HepG2 (cell line): ENCODE data around the gene KCNQ1OT1. TPM values are rescaled to one million over a fixed set of nuclear protein-coding genes. Genes with fewer than 3 reads are reported as not detected.

Experiments used
- CSRNP1 ChIP-seq: sonication (generic); formaldehyde crosslinking; IDR thresholded peaks from 2 replicates; pipeline ENCODE4 v1.8.1; 2023; ENCODE audit warnings: mild to moderate bottlenecking, missing genetic modification reagents
- GATA4 ChIP-seq: sonication (generic); IDR thresholded peaks from 2 replicates; pipeline ENCODE4 v1.6.1; 2016; ENCODE audit warnings: antibody characterized with exemption, low read depth, borderline replicate concordance
- MTF1 ChIP-seq: sonication (generic); formaldehyde crosslinking; IDR thresholded peaks from 2 replicates; pipeline ENCODE4 v1.5.0; 2020; ENCODE audit warnings: missing genetic modification reagents
- NBN ChIP-seq: fragments of 450-650 bp; conservative IDR thresholded peaks from 2 replicates; pipeline ENCODE4 v1.6.1; 2017
- PHF5A ChIP-seq: IDR thresholded peaks from one replicate; pipeline ENCODE4 v1.6.1; 2018; ENCODE audit warnings: low read depth, missing genetic modification reagents; ENCODE audit not compliant: unreplicated experiment
- PITX1 ChIP-seq: sonication (generic); formaldehyde crosslinking; IDR thresholded peaks from 2 replicates; pipeline ENCODE4 v1.5.1; 2020; ENCODE audit warnings: mild to moderate bottlenecking, missing genetic modification reagents
- POLR2AphosphoS2 ChIP-seq: IDR thresholded peaks from 2 replicates; pipeline ENCODE4 v1.6.1; 2011; ENCODE audit warnings: low read depth, low read length, improper control_type of control experiment
- PREB ChIP-seq: sonication (generic); formaldehyde crosslinking; IDR thresholded peaks from 2 replicates; pipeline ENCODE4 v1.4.0; 2020; ENCODE audit warnings: missing genetic modification reagents
- RARA ChIP-seq: IDR thresholded peaks from 2 replicates; pipeline ENCODE4 v1.6.1; 2016; ENCODE audit warnings: missing genetic modification reagents, missing compliant biosample characterization
- REXO4 ChIP-seq: sonication (generic); formaldehyde crosslinking; IDR thresholded peaks from 2 replicates; pipeline ENCODE4 v1.8.0; 2022; ENCODE audit warnings: missing genetic modification reagents, mild to moderate bottlenecking, borderline replicate concordance
- SMAD3 ChIP-seq: sonication (generic); formaldehyde crosslinking; IDR thresholded peaks from 2 replicates; pipeline ENCODE4 v1.4.0; 2020; ENCODE audit warnings: missing genetic modification reagents
- SNAI1 ChIP-seq: sonication (generic); formaldehyde crosslinking; IDR thresholded peaks from 2 replicates; pipeline ENCODE4 v1.5.0; 2020; ENCODE audit warnings: mild to moderate bottlenecking, missing genetic modification reagents, borderline replicate concordance
- TIGD3 ChIP-seq: sonication (generic); formaldehyde crosslinking; IDR thresholded peaks from 2 replicates; pipeline ENCODE4 v1.5.1; 2020; ENCODE audit warnings: mild to moderate bottlenecking, missing genetic modification reagents, borderline replicate concordance
- U2AF1 ChIP-seq: fragments of 200-400 bp; formaldehyde crosslinking; optimal IDR thresholded peaks from 2 replicates; pipeline ENCODE3; 2017; ENCODE audit warnings: mild to moderate bottlenecking, low read depth, low read length
- ZFX ChIP-seq: sonication (generic); formaldehyde crosslinking; IDR thresholded peaks from 2 replicates; pipeline ENCODE4 v1.4.0; 2020; ENCODE audit warnings: mild to moderate bottlenecking, low read depth, missing genetic modification reagents, moderate library complexity
- ZNF430 ChIP-seq: sonication (generic); formaldehyde crosslinking; IDR thresholded peaks from 2 replicates; pipeline ENCODE4 v1.9.0; 2021; ENCODE audit warnings: mild to moderate bottlenecking, missing genetic modification reagents
- polyA plus RNA-seq, 8 experiments: library from polyadenylated mRNA; depleted of rRNA in 3 of 8; stranded (reverse) in 7 of 8; unstranded in 1 of 8; fragments of >200 nt; fragmentation: Illumina TruSeq in 4 of 8; extraction: Trizol in 4 of 8; gene quantifications; 2 replicates each; pipeline versions ENCODE4 v1.2.1 to v1.2.3, GENCODE V29; 2011 to 2016; ENCODE audit warnings: low read depth in 4 of 8, missing spikeins in 1 of 8, mixed read lengths in 1 of 8; ENCODE audit not compliant: insufficient read depth in 1 of 8
- total RNA-seq, 5 experiments: library from RNA; depleted of rRNA; stranded (reverse); fragments of >200 nt; fragmentation: Illumina TruSeq; extraction: Trizol; gene quantifications; 2 replicates each; pipeline ENCODE4 v1.2.3, GENCODE V29; 2016; ENCODE audit warnings: low read depth in 1 of 5
- TF ChIP-seq, protein P1 (sequence below): sonication (generic); formaldehyde crosslinking; IDR thresholded peaks from 2 replicates; pipeline ENCODE4 v1.5.1; 2020; ENCODE audit warnings: mild to moderate bottlenecking, missing genetic modification reagents, moderate library complexity
- TF ChIP-seq, protein P2 (sequence below): sonication (generic); formaldehyde crosslinking; IDR thresholded peaks from 2 replicates; pipeline ENCODE4 v1.4.0; 2020; ENCODE audit warnings: mild to moderate bottlenecking, missing genetic modification reagents
- TF ChIP-seq, protein P3 (sequence below): sonication (generic); formaldehyde crosslinking; conservative IDR thresholded peaks from 2 replicates; pipeline ENCODE4 v1.4.0; 2020; ENCODE audit warnings: missing genetic modification reagents

Gene KCNQ1OT1
- total and polyA plus RNA-seq, 2 of the 13 experiments (the other 11 are each of a cell fraction or from before 2014, with no cell fraction given) = 1.3 to 18.9 TPM

GRCh38 chr11:2731130-2732125 lies 31.6 kb upstream of the KCNQ1OT1 start (continued):
- TF ChIP-seq, protein P1, sequence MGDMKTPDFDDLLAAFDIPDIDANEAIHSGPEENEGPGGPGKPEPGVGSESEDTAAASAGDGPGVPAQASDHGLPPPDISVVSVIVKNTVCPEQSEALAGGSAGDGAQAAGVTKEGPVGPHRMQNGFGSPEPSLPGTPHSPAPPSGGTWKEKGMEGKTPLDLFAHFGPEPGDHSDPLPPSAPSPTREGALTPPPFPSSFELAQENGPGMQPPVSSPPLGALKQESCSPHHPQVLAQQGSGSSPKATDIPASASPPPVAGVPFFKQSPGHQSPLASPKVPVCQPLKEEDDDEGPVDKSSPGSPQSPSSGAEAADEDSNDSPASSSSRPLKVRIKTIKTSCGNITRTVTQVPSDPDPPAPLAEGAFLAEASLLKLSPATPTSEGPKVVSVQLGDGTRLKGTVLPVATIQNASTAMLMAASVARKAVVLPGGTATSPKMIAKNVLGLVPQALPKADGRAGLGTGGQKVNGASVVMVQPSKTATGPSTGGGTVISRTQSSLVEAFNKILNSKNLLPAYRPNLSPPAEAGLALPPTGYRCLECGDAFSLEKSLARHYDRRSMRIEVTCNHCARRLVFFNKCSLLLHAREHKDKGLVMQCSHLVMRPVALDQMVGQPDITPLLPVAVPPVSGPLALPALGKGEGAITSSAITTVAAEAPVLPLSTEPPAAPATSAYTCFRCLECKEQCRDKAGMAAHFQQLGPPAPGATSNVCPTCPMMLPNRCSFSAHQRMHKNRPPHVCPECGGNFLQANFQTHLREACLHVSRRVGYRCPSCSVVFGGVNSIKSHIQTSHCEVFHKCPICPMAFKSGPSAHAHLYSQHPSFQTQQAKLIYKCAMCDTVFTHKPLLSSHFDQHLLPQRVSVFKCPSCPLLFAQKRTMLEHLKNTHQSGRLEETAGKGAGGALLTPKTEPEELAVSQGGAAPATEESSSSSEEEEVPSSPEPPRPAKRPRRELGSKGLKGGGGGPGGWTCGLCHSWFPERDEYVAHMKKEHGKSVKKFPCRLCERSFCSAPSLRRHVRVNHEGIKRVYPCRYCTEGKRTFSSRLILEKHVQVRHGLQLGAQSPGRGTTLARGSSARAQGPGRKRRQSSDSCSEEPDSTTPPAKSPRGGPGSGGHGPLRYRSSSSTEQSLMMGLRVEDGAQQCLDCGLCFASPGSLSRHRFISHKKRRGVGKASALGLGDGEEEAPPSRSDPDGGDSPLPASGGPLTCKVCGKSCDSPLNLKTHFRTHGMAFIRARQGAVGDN (CRISPR knock-in tag) = peak; percentile 35
- TF ChIP-seq MTF1 (CRISPR knock-in tag) (0 out of 2 replicates have a peak, but pooled peaks have one; percentile 46), PITX1 (CRISPR knock-in tag) (no peak), NBN (no peak), ZNF430 (CRISPR knock-in tag) (no peak; the same call in 1 of the 2 replicates), RARA (CRISPR knock-in tag) (0 out of 2 replicates have a peak, but pooled peaks have one; percentile 2), TIGD3 (CRISPR knock-in tag) (no peak), PREB (CRISPR knock-in tag) (no peak), ZFX (CRISPR knock-in tag) (peak; percentile 40), SNAI1 (CRISPR knock-in tag) (no peak; the same call in 1 of the 2 replicates), SMAD3 (CRISPR knock-in tag) (no peak), GATA4 (no peak), REXO4 (CRISPR knock-in tag) (no peak), U2AF1 (peak; percentile 44), CSRNP1 (CRISPR knock-in tag) (0 out of 2 replicates have a peak, but pooled peaks have one; percentile 1), PHF5A (CRISPR knock-in tag) (no peak), POLR2AphosphoS2 (0 out of 2 replicates have a peak, but pooled peaks have one; percentile 1)
- TF ChIP-seq, protein P2, sequence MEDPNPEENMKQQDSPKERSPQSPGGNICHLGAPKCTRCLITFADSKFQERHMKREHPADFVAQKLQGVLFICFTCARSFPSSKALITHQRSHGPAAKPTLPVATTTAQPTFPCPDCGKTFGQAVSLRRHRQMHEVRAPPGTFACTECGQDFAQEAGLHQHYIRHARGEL (CRISPR knock-in tag) = no peak
- TF ChIP-seq, protein P3, sequence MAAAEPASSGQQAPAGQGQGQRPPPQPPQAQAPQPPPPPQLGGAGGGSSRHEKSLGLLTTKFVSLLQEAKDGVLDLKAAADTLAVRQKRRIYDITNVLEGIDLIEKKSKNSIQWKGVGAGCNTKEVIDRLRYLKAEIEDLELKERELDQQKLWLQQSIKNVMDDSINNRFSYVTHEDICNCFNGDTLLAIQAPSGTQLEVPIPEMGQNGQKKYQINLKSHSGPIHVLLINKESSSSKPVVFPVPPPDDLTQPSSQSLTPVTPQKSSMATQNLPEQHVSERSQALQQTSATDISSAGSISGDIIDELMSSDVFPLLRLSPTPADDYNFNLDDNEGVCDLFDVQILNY = no peak
